DND-41 (cell line): ENCODE measurements around the gene VSTM5.

ENCODE experiments used
- EZH2 ChIP-seq: IDR thresholded peaks from 3 replicates; pipeline ENCODE4 v1.6.1; 2012; ENCODE audit warnings: borderline replicate concordance, low read depth, mild to moderate bottlenecking, moderate library complexity, low read length, inconsistent platforms; ENCODE audit not compliant: severe bottlenecking
- TF ChIP-seq, protein P1 (sequence below): IDR thresholded peaks from 2 replicates; pipeline ENCODE4 v1.5.1; 2012; ENCODE audit warnings: borderline replicate concordance, low read length, moderate library complexity, mild to moderate bottlenecking; ENCODE audit not compliant: poor library complexity, severe bottlenecking; ENCODE audit errors: extremely low read depth

DNA sequence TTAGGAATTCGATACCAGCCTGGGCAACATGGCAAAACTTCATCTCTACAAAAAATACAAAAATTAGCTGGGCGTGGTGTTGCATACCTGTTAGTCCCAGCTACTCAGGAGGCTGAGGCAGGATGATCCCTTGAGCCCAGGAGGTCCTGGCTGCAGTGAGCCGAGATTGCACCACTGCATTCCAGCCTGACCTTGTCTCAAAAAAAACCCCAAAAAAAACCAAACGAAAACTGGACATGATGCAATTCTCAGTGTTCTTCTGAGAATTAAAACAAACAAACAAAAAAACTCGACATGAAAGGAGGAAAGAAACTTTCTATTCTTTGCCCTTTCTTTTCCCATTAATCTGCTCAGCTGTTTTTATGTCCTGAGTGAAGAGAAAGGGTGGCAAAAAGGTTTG is 58.9 kb downstream of the VSTM5 start:
- TF ChIP-seq, protein P1, sequence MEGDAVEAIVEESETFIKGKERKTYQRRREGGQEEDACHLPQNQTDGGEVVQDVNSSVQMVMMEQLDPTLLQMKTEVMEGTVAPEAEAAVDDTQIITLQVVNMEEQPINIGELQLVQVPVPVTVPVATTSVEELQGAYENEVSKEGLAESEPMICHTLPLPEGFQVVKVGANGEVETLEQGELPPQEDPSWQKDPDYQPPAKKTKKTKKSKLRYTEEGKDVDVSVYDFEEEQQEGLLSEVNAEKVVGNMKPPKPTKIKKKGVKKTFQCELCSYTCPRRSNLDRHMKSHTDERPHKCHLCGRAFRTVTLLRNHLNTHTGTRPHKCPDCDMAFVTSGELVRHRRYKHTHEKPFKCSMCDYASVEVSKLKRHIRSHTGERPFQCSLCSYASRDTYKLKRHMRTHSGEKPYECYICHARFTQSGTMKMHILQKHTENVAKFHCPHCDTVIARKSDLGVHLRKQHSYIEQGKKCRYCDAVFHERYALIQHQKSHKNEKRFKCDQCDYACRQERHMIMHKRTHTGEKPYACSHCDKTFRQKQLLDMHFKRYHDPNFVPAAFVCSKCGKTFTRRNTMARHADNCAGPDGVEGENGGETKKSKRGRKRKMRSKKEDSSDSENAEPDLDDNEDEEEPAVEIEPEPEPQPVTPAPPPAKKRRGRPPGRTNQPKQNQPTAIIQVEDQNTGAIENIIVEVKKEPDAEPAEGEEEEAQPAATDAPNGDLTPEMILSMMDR = no peak
- TF ChIP-seq EZH2 = no peak
